Loucy (cell line): ENCODE results near the gene PEX11B.

Experiments
- H2AFZ ChIP-seq: fragments of 200-600 bp; sonication (generic); 2 replicates; pipeline ENCODE4 v1.6.0; 2016; ENCODE audit warnings: antibody characterized with exemption, mild to moderate bottlenecking, low read length, moderate library complexity
- H3F3A ChIP-seq: fragments of 200-600 bp; 2 replicates; pipeline ENCODE4 v1.6.0; 2016; ENCODE audit warnings: antibody characterized with exemption, low read depth, mild to moderate bottlenecking
- H3K27me3 ChIP-seq: fragments of 200-600 bp; sonication (generic); 2 replicates; pipeline ENCODE4 v1.6.1; 2014; ENCODE audit warnings: low read length, mild to moderate bottlenecking; ENCODE audit not compliant: insufficient read depth, poor library complexity, severe bottlenecking
- H3K36me3 ChIP-seq: fragments of 200-600 bp; sonication (generic); 2 replicates; pipeline ENCODE4 v1.6.1; 2016; ENCODE audit warnings: low read length; ENCODE audit not compliant: insufficient read depth
- H3K4me1 ChIP-seq: fragments of 200-600 bp; sonication (generic); 2 replicates; pipeline ENCODE4 v1.5.1; 2014; ENCODE audit warnings: low read length, mild to moderate bottlenecking; ENCODE audit not compliant: insufficient read depth, poor library complexity, severe bottlenecking
- H3K4me2 ChIP-seq: fragments of 200-600 bp; sonication (generic); 2 replicates; pipeline ENCODE4 v1.6.0; 2014; ENCODE audit warnings: antibody characterized with exemption, low read length, low read depth, mild to moderate bottlenecking; ENCODE audit not compliant: poor library complexity, severe bottlenecking
- H3K4me3 ChIP-seq: fragments of 200-600 bp; sonication (generic); 2 replicates; pipeline ENCODE4 v1.5.1; 2014; ENCODE audit warnings: low read length, mild to moderate bottlenecking, mixed read lengths; ENCODE audit not compliant: poor library complexity, severe bottlenecking
- H3K79me2 ChIP-seq: fragments of 200-600 bp; sonication (generic); 2 replicates; pipeline ENCODE4 v1.6.1; 2014; ENCODE audit warnings: low read length; ENCODE audit not compliant: insufficient read depth
- H3K9ac ChIP-seq: fragments of 200-600 bp; sonication (generic); 2 replicates; pipeline ENCODE4 v1.6.0; 2014; ENCODE audit warnings: mild to moderate bottlenecking, low read depth, low read length, moderate library complexity; ENCODE audit not compliant: poor library complexity, severe bottlenecking
- H3K9me2 ChIP-seq: fragments of 200-600 bp; sonication (generic); replicated peaks from 2 replicates; pipeline ENCODE4 v1.6.1; 2016; ENCODE audit warnings: low read depth, low read length, mixed read lengths
- H3K9me3 ChIP-seq: fragments of 200-600 bp; sonication (generic); 2 replicates; pipeline ENCODE4 v1.6.1; 2014; ENCODE audit warnings: mild to moderate bottlenecking, antibody characterized with exemption, low read length, low read depth; ENCODE audit not compliant: insufficient read depth
- H4K20me1 ChIP-seq: fragments of 200-600 bp; sonication (generic); 2 replicates; pipeline ENCODE4 v1.6.0; 2014; ENCODE audit warnings: antibody characterized with exemption, low read length, mild to moderate bottlenecking; ENCODE audit not compliant: insufficient read depth, poor library complexity, severe bottlenecking
- EZH2phosphoT487 ChIP-seq: fragments of 200-600 bp; IDR thresholded peaks from 2 replicates; pipeline ENCODE4 v1.6.1; 2018; ENCODE audit warnings: antibody characterized with exemption, mild to moderate bottlenecking, moderate library complexity, borderline replicate concordance
- TF ChIP-seq, protein P1 (sequence below): fragments of 200-600 bp; sonication (generic); conservative IDR thresholded peaks from 2 replicates; pipeline ENCODE4 v1.5.1; 2014; ENCODE audit warnings: mild to moderate bottlenecking, antibody characterized with exemption, low read length

PEX11B gene

DNA sequence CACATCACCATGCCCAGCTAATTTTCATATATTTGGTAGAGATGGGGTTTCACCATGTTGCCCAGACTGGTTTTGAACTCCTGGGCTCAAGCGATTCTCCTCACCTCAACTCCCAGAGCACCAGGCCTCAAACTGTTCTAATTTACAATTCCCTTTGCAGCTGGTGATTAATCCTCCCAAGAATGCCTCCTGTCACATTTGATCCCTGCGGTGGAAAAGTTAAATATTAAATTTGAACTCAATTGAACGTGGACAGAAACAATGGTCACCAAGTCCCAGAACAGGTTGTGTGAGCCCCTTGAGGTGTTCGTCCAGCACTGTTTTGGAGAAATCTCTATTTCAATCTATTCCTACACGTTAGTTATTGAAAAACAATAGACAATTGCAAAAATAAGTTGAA lies 30.9 kb downstream of the PEX11B start:
- no peaks in the 10 kb centered on the region for H3K36me3 ChIP-seq
- peaks cover 19% of the 10 kb centered on the region for H3K27me3 ChIP-seq
- H3K4me2 ChIP-seq = no peak overlapping the region
- no peaks in the 10 kb centered on the region for H4K20me1 ChIP-seq
- peaks cover 5% of the 10 kb centered on the region for H3K4me1 ChIP-seq
- no peaks in the 10 kb centered on the region for H3K9me2 ChIP-seq
- TF ChIP-seq, protein P1, sequence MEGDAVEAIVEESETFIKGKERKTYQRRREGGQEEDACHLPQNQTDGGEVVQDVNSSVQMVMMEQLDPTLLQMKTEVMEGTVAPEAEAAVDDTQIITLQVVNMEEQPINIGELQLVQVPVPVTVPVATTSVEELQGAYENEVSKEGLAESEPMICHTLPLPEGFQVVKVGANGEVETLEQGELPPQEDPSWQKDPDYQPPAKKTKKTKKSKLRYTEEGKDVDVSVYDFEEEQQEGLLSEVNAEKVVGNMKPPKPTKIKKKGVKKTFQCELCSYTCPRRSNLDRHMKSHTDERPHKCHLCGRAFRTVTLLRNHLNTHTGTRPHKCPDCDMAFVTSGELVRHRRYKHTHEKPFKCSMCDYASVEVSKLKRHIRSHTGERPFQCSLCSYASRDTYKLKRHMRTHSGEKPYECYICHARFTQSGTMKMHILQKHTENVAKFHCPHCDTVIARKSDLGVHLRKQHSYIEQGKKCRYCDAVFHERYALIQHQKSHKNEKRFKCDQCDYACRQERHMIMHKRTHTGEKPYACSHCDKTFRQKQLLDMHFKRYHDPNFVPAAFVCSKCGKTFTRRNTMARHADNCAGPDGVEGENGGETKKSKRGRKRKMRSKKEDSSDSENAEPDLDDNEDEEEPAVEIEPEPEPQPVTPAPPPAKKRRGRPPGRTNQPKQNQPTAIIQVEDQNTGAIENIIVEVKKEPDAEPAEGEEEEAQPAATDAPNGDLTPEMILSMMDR = no peak
- no peak for TF ChIP-seq EZH2phosphoT487
- H3K79me2 ChIP-seq = no peaks in the 10 kb centered on the region
- no peak overlapping the region for H3K4me3 ChIP-seq
- H3F3A ChIP-seq = no peaks in the 10 kb centered on the region
- H3K9me3 ChIP-seq = no peaks in the 10 kb centered on the region
- H2AFZ ChIP-seq = no peak overlapping the region
- no peak overlapping the region for H3K9ac ChIP-seq

DNA sequence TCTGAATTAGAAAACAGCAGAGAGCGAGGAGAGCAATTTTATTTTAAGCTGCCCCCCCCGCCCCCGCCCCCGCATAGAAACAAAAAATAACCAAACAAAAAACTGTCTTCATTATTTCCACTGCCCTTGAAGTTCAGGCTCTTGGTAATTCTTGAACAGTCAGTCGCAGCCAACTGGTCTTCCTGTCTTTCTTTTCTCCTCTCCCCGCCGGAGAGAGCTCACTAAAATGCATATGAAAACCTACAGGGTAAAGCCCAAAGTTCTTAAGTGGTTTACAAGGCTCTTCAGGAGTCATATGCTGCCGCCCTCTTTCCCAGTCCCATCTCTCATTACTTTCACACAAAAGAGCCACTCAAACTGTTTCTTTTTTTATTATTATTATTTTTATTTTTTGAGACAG lies 31.7 kb downstream of the PEX11B start:
- Histone ChIP-seq H4K20me1 (no peaks in the 10 kb centered on the region), H3K79me2 (no peaks in the 10 kb centered on the region), H3K4me2 (no peak overlapping the region), H3F3A (no peaks in the 10 kb centered on the region), H3K4me3 (no peak overlapping the region), H3K9ac (no peak overlapping the region), H3K9me3 (no peaks in the 10 kb centered on the region), H2AFZ (no peak overlapping the region), H3K36me3 (no peaks in the 10 kb centered on the region), H3K4me1 (peaks cover 5% of the 10 kb centered on the region), H3K27me3 (peaks cover 19% of the 10 kb centered on the region), H3K9me2 (no peaks in the 10 kb centered on the region)
- TF ChIP-seq, protein P1 = no peak
- TF ChIP-seq EZH2phosphoT487 = no peak

GRCh38 chr1:145886390-145886789 lies 32.1 kb downstream of the PEX11B start:
- Histone ChIP-seq H3K4me3 (peak overlapping the region; percentile 79), H4K20me1 (no peaks in the 10 kb centered on the region), H3K27me3 (peaks cover 19% of the 10 kb centered on the region), H2AFZ (peak overlapping the region; percentile 97), H3K36me3 (no peaks in the 10 kb centered on the region), H3F3A (no peaks in the 10 kb centered on the region), H3K79me2 (no peaks in the 10 kb centered on the region), H3K9ac (no peak overlapping the region), H3K4me1 (peaks cover 5% of the 10 kb centered on the region), H3K4me2 (peak overlapping the region; percentile 63), H3K9me3 (no peaks in the 10 kb centered on the region), H3K9me2 (no peaks in the 10 kb centered on the region)
- TF ChIP-seq EZH2phosphoT487 = no peak
- TF ChIP-seq, protein P1 = no peak
